Measurements from ENCODE around the gene HEXA. TPM values are rescaled to one million over a fixed set of nuclear protein-coding genes. Genes with fewer than 3 reads are reported as not detected.
"Not testable (repeated sequence)": the region's sequence is repeated elsewhere in the genome, so short reads cannot be mapped to it uniquely, and the experiment has no call there.

The HEXA gene
- 126 TPM for polyA plus RNA-seq (2013, experiment 1 of 2; ENCODE audit: insufficient read length)
- 126 TPM for polyA plus RNA-seq (2013, experiment 2 of 2; ENCODE audit: insufficient read length)

GRCh38 chr15:72375846-72376581 lies at the start of gene HEXA:
Gene HEXA, minus strand, starts transcription at chr15:72376014. Its CDS starts 42 bp downstream, at chr15:72375972.
- peak; percentile 96 for DNase-seq

GRCh38 chr15:72423256-72423655 lies 47.4 kb upstream of the HEXA start:
- no peak for DNase-seq

GRCh38 chr15:72421484-72421883 lies 45.7 kb upstream of the HEXA start:
- DNase-seq, result peak; percentile 5

GRCh38 chr15:72420576-72420975 lies 44.8 kb upstream of the HEXA start:
- no peak for DNase-seq

GRCh38 chr15:72419768-72420167 lies 44.0 kb upstream of the HEXA start:
- DNase-seq, result not testable (repeated sequence)

- no peak for DNase-seq
Observed at GRCh38 chr15:72415304-72415703, 39.5 kb upstream of the HEXA start.

- DNase-seq, result not testable (repeated sequence)
Observed at GRCh38 chr15:72413337-72413736, 37.5 kb upstream of the HEXA start.

- DNase-seq, result no peak
Observed at GRCh38 chr15:72411544-72411943, 35.7 kb upstream of the HEXA start.

GRCh38 chr15:72411111-72411510 lies 35.3 kb upstream of the HEXA start:
- DNase-seq, result no peak

- DNase-seq, result no peak
Observed at GRCh38 chr15:72406936-72407335, 31.1 kb upstream of the HEXA start.

GRCh38 chr15:72404841-72405240 lies 29.0 kb upstream of the HEXA start:
- DNase-seq, result no peak

- DNase-seq, result no peak
Observed at GRCh38 chr15:72404356-72404755, 28.5 kb upstream of the HEXA start.

- no peak for DNase-seq
Observed at GRCh38 chr15:72402726-72403125, 26.9 kb upstream of the HEXA start.

GRCh38 chr15:72398648-72399047 lies 22.8 kb upstream of the HEXA start:
- no peak for DNase-seq

GRCh38 chr15:72397796-72398588 lies 22.2 kb upstream of the HEXA start, which contains the start of gene TMEM202:
Gene TMEM202, plus strand, starts transcription at chr15:72398305. Its CDS starts 22 bp downstream, at chr15:72398327.
- no peak for DNase-seq

GRCh38 chr15:72396331-72396730 lies 20.5 kb upstream of the HEXA start:
- DNase-seq, result not testable (repeated sequence)

- no peak for DNase-seq
Observed at GRCh38 chr15:72389231-72389630, 13.4 kb upstream of the HEXA start.

GRCh38 chr15:72387741-72388140 lies 11.9 kb upstream of the HEXA start:
- DNase-seq, result peak; percentile 5

- DNase-seq, result no peak
Observed at GRCh38 chr15:72382146-72382545, 6.3 kb upstream of the HEXA start.

- DNase-seq, result no peak
Observed at GRCh38 chr15:72380743-72381142, 4.9 kb upstream of the HEXA start.

GRCh38 chr15:72379856-72380430 lies 4.1 kb upstream of the HEXA start:
- DNase-seq, result no peak

GRCh38 chr15:72379106-72379505 lies 3.3 kb upstream of the HEXA start:
- not testable (repeated sequence) for DNase-seq

GRCh38 chr15:72377331-72377730 lies 1.5 kb upstream of the HEXA start:
- DNase-seq, result no peak

Measured in fibroblast of skin of abdomen (primary cell).